ENCODE measurements around the gene SSU72.

The SSU72 gene

GRCh38 chr1:1544544-1544943 lies 30.1 kb downstream of the SSU72 start:
- H3K27ac ChIP-seq: peak overlapping the region; percentile 44; the same call in 1 of the 2 replicates
- CTCF ChIA-PET: no interaction called here
- POLR2A ChIA-PET (ENCODE audit: low non-redundant PET): interaction anchor here (0.7 kb wide), 1 partner anchor 145 kb away, joined by 3 read pairs; the partner anchor contains the start of gene CCNL2
- TF ChIP-seq CTCF (conservative IDR thresholded peaks at IDR 0.05; ENCODE audit: low read depth): no peak
- no peak for DNase-seq (ENCODE audit: low spot score)

GRCh38 chr1:1543706-1544099 lies 31.0 kb downstream of the SSU72 start:
- no peak for DNase-seq (ENCODE audit: low spot score)
- TF ChIP-seq CTCF (conservative IDR thresholded peaks at IDR 0.05; ENCODE audit: low read depth): no peak
- ChIA-PET POLR2A (ENCODE audit: low non-redundant PET) (no interaction called here), CTCF (no interaction called here)
- peak overlapping the region; percentile 44 for H3K27ac ChIP-seq

GRCh38 chr1:1542766-1543705 lies 31.6 kb downstream of the SSU72 start:
- DNase-seq (ENCODE audit: low spot score): no peak
- no peak for TF ChIP-seq CTCF (conservative IDR thresholded peaks at IDR 0.05; ENCODE audit: low read depth)
- CTCF ChIA-PET: interaction anchor here (0.7 to 1.7 kb wide), 2 partner anchors 38 to 172 kb away, joined by 3 to 6 read pairs; no protein-coding TSS in a partner anchor
- H3K27ac ChIP-seq: peak overlapping the region; percentile 38
- POLR2A ChIA-PET (ENCODE audit: low non-redundant PET): no interaction called here

GRCh38 chr1:1541956-1542765 lies 32.5 kb downstream of the SSU72 start:
- TF ChIP-seq CTCF (conservative IDR thresholded peaks at IDR 0.05; ENCODE audit: low read depth): no peak
- ChIA-PET POLR2A (ENCODE audit: low non-redundant PET) (no interaction called here), CTCF (interaction anchor here (0.7 to 1.7 kb wide), 2 partner anchors 37 to 171 kb away, joined by 3 to 6 read pairs; no protein-coding TSS in a partner anchor)
- DNase-seq (ENCODE audit: low spot score): no peak
- peak overlapping the region; percentile 38 for H3K27ac ChIP-seq

- CTCF ChIA-PET: interaction anchor here (1.7 kb wide), 1 partner anchor 36 kb away, joined by 6 read pairs; no protein-coding TSS in a partner anchor
- no peak for DNase-seq (ENCODE audit: low spot score)
- TF ChIP-seq CTCF (conservative IDR thresholded peaks at IDR 0.05; ENCODE audit: low read depth): no peak
- peak overlapping the region; percentile 38 for H3K27ac ChIP-seq
- POLR2A ChIA-PET (ENCODE audit: low non-redundant PET): no interaction called here
These were observed 33.6 kb downstream of the SSU72 start for GRCh38 chr1:1540818-1541628.
